Stimulated activated CD4-positive, alpha-beta T cell treated with anti-CD3 and anti-CD28 coated beads, Interleukin-2, amount 100 ng/mL, for 48 hours (primary cell): ENCODE data around the gene MLST8.
"Not testable (repeated sequence)": the region's sequence is repeated elsewhere in the genome, so short reads cannot be mapped to it uniquely, and the experiment has no call there.

Source experiments
- DNase-seq, 2 donors: peaks; one replicate each; pipeline ENCODE4 v3.0.0-alpha.2; 2020

MLST8 gene

DNA sequence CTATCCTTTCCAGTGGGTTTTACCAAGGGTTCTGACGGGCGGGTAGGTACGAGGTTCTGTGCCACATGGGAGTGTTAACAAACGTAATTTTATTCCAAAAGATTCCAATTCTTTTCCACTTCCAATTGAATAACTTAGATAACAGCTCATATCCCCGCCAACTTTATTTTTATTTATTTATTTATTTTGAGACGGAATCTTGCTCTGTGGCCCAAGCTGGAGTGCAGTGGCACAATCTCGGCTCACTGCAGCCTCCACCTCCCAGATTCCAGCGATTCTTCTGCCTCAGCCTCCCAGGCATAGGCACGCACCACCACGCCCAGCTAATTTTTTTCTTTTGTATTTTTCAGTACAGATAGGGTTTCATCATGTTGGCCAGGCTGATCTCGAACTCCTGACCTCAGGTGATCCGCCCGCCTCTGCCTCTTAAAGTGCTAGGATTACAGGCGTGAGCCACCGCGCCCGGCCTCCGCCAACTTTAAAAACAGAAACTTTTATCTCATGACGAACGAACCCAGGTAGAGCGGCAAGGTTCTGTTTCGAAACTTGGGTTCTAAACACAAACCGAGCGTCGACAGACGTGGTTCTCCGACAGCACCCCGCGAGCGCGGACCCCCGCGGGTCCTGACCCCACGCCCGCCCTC is 45.5 kb downstream of the MLST8 start:
- peak in 1 of 2 donors; percentile 31 for DNase-seq

DNA sequence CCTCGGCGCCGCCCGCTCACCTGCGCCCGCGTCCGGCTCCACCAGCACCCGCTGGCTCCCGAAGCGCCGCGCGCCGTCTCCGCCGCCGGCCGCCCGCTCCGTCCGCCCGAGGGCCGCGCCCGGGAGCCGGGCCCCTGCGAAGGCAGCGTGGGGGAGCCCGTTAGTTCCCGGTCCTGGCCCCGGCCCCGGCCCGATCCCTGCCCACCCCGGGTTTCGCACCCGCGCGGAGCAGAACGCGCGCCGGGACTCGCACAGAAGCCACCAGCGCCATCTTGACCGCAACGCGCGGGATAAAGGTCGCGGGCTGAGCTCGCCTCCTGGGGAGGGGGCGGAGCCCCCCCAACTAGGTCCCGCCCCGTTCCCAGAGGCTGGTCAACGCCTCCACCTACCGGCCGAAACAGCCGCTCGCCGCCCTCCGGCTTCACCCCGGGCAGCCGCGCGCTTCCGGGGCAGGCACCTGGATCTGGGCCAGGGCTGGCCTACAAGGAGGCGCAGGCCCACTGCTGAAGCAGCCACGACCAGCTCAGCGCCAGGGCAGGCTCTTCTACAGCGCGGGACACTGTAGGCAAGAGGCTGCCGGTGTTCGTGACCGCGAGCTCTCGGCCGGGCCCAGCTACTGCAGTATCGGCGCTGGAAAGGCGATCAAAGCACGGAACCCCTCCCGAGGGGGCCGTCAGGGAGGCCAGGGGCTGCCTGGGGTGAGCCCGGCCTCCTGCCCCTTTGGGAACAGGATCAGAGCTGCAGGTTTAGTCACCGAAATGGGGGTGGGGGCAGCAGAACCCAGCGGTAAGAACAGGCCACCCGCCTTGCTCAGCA is 46.2 kb downstream of the MLST8 start, which contains the start of gene ECI1:
ECI1 (minus strand) TSS at position 292 of the 816 bp plus-strand sequence; CDS start at position 271, 21 bp downstream.
- peak; percentile 76 to 80 for DNase-seq

DNA sequence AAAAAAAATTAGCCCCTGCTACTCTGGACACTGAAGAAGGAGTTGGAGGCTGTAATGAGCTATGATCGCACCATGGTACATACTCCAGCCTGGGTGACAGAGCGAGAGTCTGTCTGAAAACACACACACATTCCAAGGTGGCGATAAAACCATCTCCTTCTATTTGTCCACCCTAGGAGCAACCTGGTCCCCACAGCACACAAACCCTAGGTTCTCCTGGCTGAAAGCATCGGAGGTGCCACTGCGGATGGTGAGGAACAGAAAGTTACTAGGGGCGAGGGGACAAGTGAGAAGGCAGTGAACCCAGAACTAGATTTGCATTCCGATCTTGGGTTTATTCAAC is 47.5 kb downstream of the MLST8 start:
- no peak for DNase-seq

GRCh38 chr16:2253293-2253692 is 48.0 kb downstream of the MLST8 start:
- no peak for DNase-seq

GRCh38 chr16:2256531-2257140 is 51.4 kb downstream of the MLST8 start:
- no peak for DNase-seq

DNA sequence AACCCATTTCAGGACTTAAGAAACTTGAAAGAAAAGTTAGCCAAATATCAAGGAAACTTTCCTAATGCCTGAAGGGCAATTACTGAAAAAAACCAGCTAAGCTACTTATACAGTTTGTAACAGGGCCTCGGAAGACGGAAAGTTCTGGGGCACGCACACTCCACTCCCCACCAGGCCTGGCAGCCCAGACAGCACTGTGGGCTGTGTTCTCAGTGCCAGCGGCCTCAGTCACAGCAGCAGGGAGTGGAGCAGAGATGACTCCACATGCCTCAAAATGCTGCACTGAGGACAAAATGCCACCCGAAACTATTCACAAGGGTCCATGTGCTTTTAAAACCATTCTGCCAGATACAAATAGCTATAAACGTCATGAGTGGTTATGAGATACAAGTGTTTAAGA is 52.5 kb downstream of the MLST8 start:
- no peak for DNase-seq

DNA sequence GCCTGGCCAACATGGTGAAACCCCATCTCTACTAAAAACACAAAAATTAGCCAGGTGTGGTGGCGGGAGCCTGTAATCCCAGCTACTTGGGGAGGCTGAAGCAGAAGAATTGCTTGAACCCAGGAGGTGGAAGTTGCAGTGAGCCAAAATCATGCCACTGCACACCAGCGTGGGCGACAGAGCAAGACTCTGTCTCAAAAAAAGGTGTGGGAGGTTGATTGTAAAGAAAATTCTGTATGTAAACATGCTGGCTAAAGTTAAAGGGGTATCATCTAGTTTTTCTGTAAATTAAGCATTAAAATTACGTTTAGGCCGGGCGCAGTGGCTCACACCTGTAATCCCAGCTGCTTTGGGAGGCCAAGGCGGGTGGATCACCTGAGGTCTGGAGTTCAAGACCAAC is 53.3 kb downstream of the MLST8 start:
- DNase-seq: not testable (repeated sequence)
